Mucosa of descending colon (tissue), 3 donors: ENCODE measurements around the gene EPAS1. TPM values are rescaled to one million over a fixed set of nuclear protein-coding genes. Genes with fewer than 3 reads are reported as not detected.

Experiments
- ATAC-seq: fragments of 200-7000 bp; cut with Tn5 transposase; one replicate; pipeline ENCODE4 v1.9.1; 2020; ENCODE audit warnings: mild to moderate bottlenecking, moderate library complexity
- DNase-seq, 3 donors: peaks; one replicate each; pipeline ENCODE4 v3.0.0-alpha.2; 2020
- H3K36me3 ChIP-seq: fragments of 200-600 bp; one replicate; pipeline ENCODE4 v1.8.0; 2021; ENCODE audit warnings: low read depth, mild to moderate bottlenecking
- H3K4me1 ChIP-seq: fragments of 200-600 bp; one replicate; pipeline ENCODE4 v1.8.0; 2021; ENCODE audit warnings: low read depth, mild to moderate bottlenecking
- H3K4me3 ChIP-seq: fragments of 200-600 bp; one replicate; pipeline ENCODE4 v1.8.0; 2021; ENCODE audit warnings: mild to moderate bottlenecking
- H3K9me3 ChIP-seq: fragments of 200-600 bp; one replicate; pipeline ENCODE4 v1.8.0; 2021; ENCODE audit warnings: mild to moderate bottlenecking
- CTCF ChIP-seq: fragments of 200-600 bp; IDR thresholded peaks from one replicate; pipeline ENCODE4 v1.8.0; 2022; ENCODE audit warnings: antibody characterized with exemption, mild to moderate bottlenecking
- intact Hi-C, 2 donors: fragments of 100-400 bp; cut with DNase I in 1 of 2; cut with micrococcal nuclease in 1 of 2; formaldehyde crosslinking; loops; one replicate each; pipeline versions ENCODE4 v1.11.0 to v1.11.1; 2022; cut with DNase I, micrococcal nuclease
- total RNA-seq, 3 donors: library from RNA; stranded (reverse); fragmentation: NEBNext Ultra II Directional in 2 of 3; extraction: Animal tissue kit (Norgen Biotek cat#: 25700) in 2 of 3; gene quantifications; one replicate each; pipeline versions ENCODE4 v1.2.1 to v1.2.4, GENCODE V29; 2021 to 2023
- donor health status: DM: no; HTN: no; CAD: no; lungs with moderate emphysema.
- donor health status: DM: no; HTN: no; CAD: no.
- donor health status: DM: no; HTN: yes; CAD: no.

EPAS1 gene
- total RNA-seq, 3 donors from 2014 or later, result 126 to 251 (median 150) TPM

GRCh38 chr2:46375566-46376125 is 78.4 kb downstream of the EPAS1 start:
- no peak for ATAC-seq
- peaks cover 3% of the 10 kb centered on the region for H3K36me3 ChIP-seq
- TF ChIP-seq CTCF, result no peak
- H3K4me3 ChIP-seq, result no peak overlapping the region
- DNase-seq, result no peak
- intact Hi-C loops, result no loop called here
- no peaks in the 10 kb centered on the region for H3K4me1 ChIP-seq
- no peaks in the 10 kb centered on the region for H3K9me3 ChIP-seq

GRCh38 chr2:46376586-46376985 is 79.4 kb downstream of the EPAS1 start:
- Histone ChIP-seq H3K36me3 (peaks cover 3% of the 10 kb centered on the region), H3K9me3 (no peaks in the 10 kb centered on the region), H3K4me3 (no peak overlapping the region), H3K4me1 (no peaks in the 10 kb centered on the region)
- DNase-seq, result no peak
- no peak for TF ChIP-seq CTCF
- intact Hi-C loops, result no loop called here
- ATAC-seq, result no peak

- intact Hi-C loops, result no loop called here
- peaks cover 3% of the 10 kb centered on the region for H3K36me3 ChIP-seq
- no peak for TF ChIP-seq CTCF
- ATAC-seq (no peak), DNase-seq (no peak)
- H3K4me1 ChIP-seq, result no peaks in the 10 kb centered on the region
- H3K9me3 ChIP-seq, result no peaks in the 10 kb centered on the region
- H3K4me3 ChIP-seq, result no peak overlapping the region
Measured at GRCh38 chr2:46377101-46377581, 79.9 kb downstream of the EPAS1 start.

- H3K36me3 ChIP-seq, result peaks cover 3% of the 10 kb centered on the region
- ATAC-seq (no peak), DNase-seq (no peak)
- no peak overlapping the region for H3K4me3 ChIP-seq
- H3K4me1 ChIP-seq, result no peaks in the 10 kb centered on the region
- intact Hi-C loops, result no loop called here
- TF ChIP-seq CTCF, result no peak
- no peaks in the 10 kb centered on the region for H3K9me3 ChIP-seq
Measured at GRCh38 chr2:46377666-46378560, 80.7 kb downstream of the EPAS1 start.

- no peaks in the 10 kb centered on the region for H3K4me1 ChIP-seq
- H3K4me3 ChIP-seq, result no peak overlapping the region
- ATAC-seq (no peak), DNase-seq (no peak)
- peaks cover 3% of the 10 kb centered on the region for H3K36me3 ChIP-seq
- no peaks in the 10 kb centered on the region for H3K9me3 ChIP-seq
- intact Hi-C loops, result no loop called here
- no peak for TF ChIP-seq CTCF
Measured at GRCh38 chr2:46378616-46379015, 81.4 kb downstream of the EPAS1 start.
